NT2/D1 (cell line): ENCODE results near the gene TMEM14A.
"Not testable (repeated sequence)": the region's sequence is repeated elsewhere in the genome, so short reads cannot be mapped to it uniquely, and the experiment has no call there.

ENCODE experiments used
- DNase-seq: peaks from one replicate; pipeline ENCODE4 v3.0.0-alpha.2; 2011; ENCODE audit warnings: low read depth, low spot score
- H3K27me3 ChIP-seq: 2 replicates; pipeline ENCODE4 v1.6.0; 2011; ENCODE audit warnings: mild to moderate bottlenecking; ENCODE audit not compliant: insufficient read length, insufficient read depth
- H3K36me3 ChIP-seq: 2 replicates; pipeline ENCODE4 v1.6.1; 2011; ENCODE audit warnings: mild to moderate bottlenecking, low read length, mixed read lengths; ENCODE audit not compliant: insufficient read depth, insufficient read length
- H3K4me1 ChIP-seq: 2 replicates; pipeline ENCODE4 v1.5.1; 2011; ENCODE audit not compliant: insufficient read depth, insufficient read length
- H3K4me3 ChIP-seq: 2 replicates; pipeline ENCODE4 v1.5.1; 2011; ENCODE audit warnings: low read depth; ENCODE audit not compliant: insufficient read length
- H3K9ac ChIP-seq: 2 replicates; pipeline ENCODE4 v1.6.0; 2011; ENCODE audit warnings: low read depth; ENCODE audit not compliant: insufficient read length
- H3K9me3 ChIP-seq: 2 replicates; pipeline ENCODE4 v1.5.1; 2011; ENCODE audit warnings: mild to moderate bottlenecking, low read length; ENCODE audit not compliant: insufficient read depth
- SUZ12 ChIP-seq: IDR thresholded peaks from 2 replicates; pipeline ENCODE4 v1.6.1; 2011; ENCODE audit not compliant: insufficient read length, insufficient read depth; ENCODE audit errors: extremely low read depth
- YY1 ChIP-seq: IDR thresholded peaks from 2 replicates; pipeline ENCODE4 v1.6.1; 2011; ENCODE audit not compliant: insufficient read length, insufficient read depth
- ZNF274 ChIP-seq: IDR thresholded peaks from 2 replicates; pipeline ENCODE4 v1.6.1; 2011; ENCODE audit warnings: mild to moderate bottlenecking, low read depth, low read length

Gene TMEM14A

DNA sequence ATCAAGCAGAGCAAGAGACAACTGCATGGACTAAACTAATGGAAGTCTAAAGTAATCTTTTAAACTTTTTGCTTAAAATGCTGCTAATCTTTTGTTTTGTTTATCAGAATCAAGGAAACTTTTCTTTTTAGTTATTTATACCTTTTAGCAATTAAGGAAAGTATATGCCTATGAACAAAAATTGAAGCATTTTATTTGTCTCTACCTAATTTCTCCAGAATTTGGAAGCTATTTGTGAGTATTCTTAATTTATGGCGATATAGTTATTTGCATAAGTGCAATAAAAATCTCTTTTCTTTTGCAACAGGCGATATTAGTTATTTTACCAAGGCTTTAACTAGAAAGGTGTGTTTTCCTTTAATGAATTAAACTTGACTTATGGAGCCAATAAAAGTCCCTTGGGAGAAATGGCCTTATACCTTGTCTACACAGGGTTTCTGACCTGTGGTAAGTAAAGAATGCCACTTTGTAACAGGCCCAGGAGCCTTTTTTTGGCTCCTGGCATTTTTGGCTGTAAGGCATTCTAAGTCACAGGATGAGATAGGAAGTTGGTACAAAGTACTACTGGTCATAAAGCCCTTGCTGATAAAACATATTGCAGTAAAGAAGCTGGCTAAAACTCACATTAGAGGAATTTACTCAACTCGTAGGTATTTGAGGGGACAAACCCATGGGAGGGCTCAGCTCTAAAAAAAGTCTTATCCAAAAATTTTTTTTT, 37.2 kb downstream of the TMEM14A start:
- Histone ChIP-seq H3K27me3 (no peaks in the 10 kb centered on the region), H3K9me3 (0 out of 2 replicates have a peak, but pooled peaks cover 7% of the 10 kb centered on the region), H3K9ac (no peak overlapping the region), H3K36me3 (no peaks in the 10 kb centered on the region), H3K4me1 (no peaks in the 10 kb centered on the region), H3K4me3 (no peak overlapping the region)
- no peak for DNase-seq
- TF ChIP-seq SUZ12 (no peak), ZNF274 (no peak), YY1 (no peak)

GRCh38 chr6:52712136-52712535, 41.2 kb downstream of the TMEM14A start:
- DNase-seq = no peak
- Histone ChIP-seq H3K4me3 (no peak overlapping the region), H3K36me3 (no peaks in the 10 kb centered on the region), H3K9ac (no peak overlapping the region), H3K27me3 (no peaks in the 10 kb centered on the region), H3K9me3 (0 out of 2 replicates have a peak, but pooled peaks cover 7% of the 10 kb centered on the region), H3K4me1 (no peaks in the 10 kb centered on the region)
- no peak for TF ChIP-seq ZNF274
- no peak for TF ChIP-seq YY1
- no peak for TF ChIP-seq SUZ12

GRCh38 chr6:52714761-52715160, 43.8 kb downstream of the TMEM14A start:
- not testable (repeated sequence) for H3K9me3 ChIP-seq, H3K36me3 ChIP-seq, H3K9ac ChIP-seq, H3K27me3 ChIP-seq, H3K4me1 ChIP-seq, DNase-seq, H3K4me3 ChIP-seq

DNA sequence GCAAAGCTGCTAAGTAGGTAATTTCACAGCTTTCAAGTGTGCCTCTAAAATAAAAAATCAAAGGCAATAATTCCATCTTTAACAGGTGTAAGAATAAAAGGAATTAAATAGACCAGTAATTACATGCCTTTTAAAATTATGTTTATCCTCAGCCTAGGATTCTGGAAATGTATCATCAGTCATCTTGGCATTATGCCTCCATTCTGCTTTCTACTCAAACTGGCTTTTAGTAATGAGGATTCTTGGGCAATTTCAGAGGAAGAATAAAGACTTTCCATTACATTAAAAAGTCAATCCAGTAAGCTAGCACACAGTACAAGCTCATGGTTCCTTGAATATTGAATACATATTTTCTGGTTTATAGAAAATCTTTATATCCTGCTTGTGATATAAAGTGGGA, 47.6 kb downstream of the TMEM14A start:
- Histone ChIP-seq H3K36me3 (no peaks in the 10 kb centered on the region), H3K9ac (no peak overlapping the region), H3K27me3 (no peaks in the 10 kb centered on the region), H3K4me3 (no peak overlapping the region), H3K4me1 (no peaks in the 10 kb centered on the region), H3K9me3 (no peaks in the 10 kb centered on the region)
- DNase-seq = no peak
- TF ChIP-seq SUZ12 = no peak
- TF ChIP-seq YY1 = no peak
- no peak for TF ChIP-seq ZNF274

GRCh38 chr6:52720321-52720720, 49.4 kb downstream of the TMEM14A start:
- H3K4me1 ChIP-seq = no peaks in the 10 kb centered on the region
- TF ChIP-seq SUZ12 = no peak
- TF ChIP-seq ZNF274 = no peak
- no peak for TF ChIP-seq YY1
- DNase-seq = no peak
- no peaks in the 10 kb centered on the region for H3K36me3 ChIP-seq
- H3K9ac ChIP-seq = no peak overlapping the region
- H3K4me3 ChIP-seq = no peak overlapping the region
- H3K27me3 ChIP-seq = no peaks in the 10 kb centered on the region
- H3K9me3 ChIP-seq = no peaks in the 10 kb centered on the region

GRCh38 chr6:52724042-52724405, 53.1 kb downstream of the TMEM14A start:
- Histone ChIP-seq H3K9ac (no peak overlapping the region), H3K9me3 (no peaks in the 10 kb centered on the region), H3K27me3 (no peaks in the 10 kb centered on the region), H3K36me3 (no peaks in the 10 kb centered on the region), H3K4me1 (no peaks in the 10 kb centered on the region), H3K4me3 (no peak overlapping the region)
- no peak for TF ChIP-seq SUZ12
- no peak for TF ChIP-seq ZNF274
- no peak for TF ChIP-seq YY1
- no peak for DNase-seq

- Histone ChIP-seq H3K4me1 (no peaks in the 10 kb centered on the region), H3K4me3 (no peak overlapping the region), H3K27me3 (no peaks in the 10 kb centered on the region), H3K36me3 (no peaks in the 10 kb centered on the region), H3K9me3 (no peaks in the 10 kb centered on the region), H3K9ac (no peak overlapping the region)
- DNase-seq = peak; percentile 32
- no peak for TF ChIP-seq SUZ12
- no peak for TF ChIP-seq ZNF274
These were observed 53.7 kb downstream of the TMEM14A start for GRCh38 chr6:52724406-52725121.

GRCh38 chr6:52725143-52725534, 54.2 kb downstream of the TMEM14A start:
- Histone ChIP-seq H3K27me3 (no peaks in the 10 kb centered on the region), H3K9ac (no peak overlapping the region), H3K9me3 (no peaks in the 10 kb centered on the region), H3K36me3 (no peaks in the 10 kb centered on the region), H3K4me3 (no peak overlapping the region), H3K4me1 (no peaks in the 10 kb centered on the region)
- TF ChIP-seq ZNF274 (no peak), YY1 (no peak), SUZ12 (no peak)
- DNase-seq = no peak
